Measurements from ENCODE around the gene RABAC1. TPM values are rescaled to one million over a fixed set of nuclear protein-coding genes. Genes with fewer than 3 reads are reported as not detected.

The RABAC1 gene
- total and polyA plus RNA-seq, 2 of the 13 experiments (the other 11 are each of a cell fraction or from before 2014, with no cell fraction given), result 37.4 to 74.0 TPM

- TF ChIP-seq ZNF768 (CRISPR knock-in tag; IDR thresholded peaks at IDR 0.05) (no peak), NCOA1 (CRISPR knock-in tag; IDR thresholded peaks at IDR 0.05) (no peak), GABPA (IDR thresholded peaks at IDR 0.05; ENCODE audit: low read depth, low read length) (peak; percentile 22; the same call in 1 of the 2 replicates), GABPA (CRISPR knock-in tag; IDR thresholded peaks at IDR 0.05; ENCODE audit: low read depth) (peak; percentile 82), RFX1 (IDR thresholded peaks at IDR 0.05) (no peak), ZFY (CRISPR knock-in tag; IDR thresholded peaks at IDR 0.05) (peak; percentile 55), TGIF2 (CRISPR knock-in tag; IDR thresholded peaks at IDR 0.05) (peak; percentile 32; the same call in 1 of the 2 replicates), ZNF414 (CRISPR knock-in tag; IDR thresholded peaks at IDR 0.05) (no peak), IRF9 (CRISPR knock-in tag; IDR thresholded peaks at IDR 0.05; ENCODE audit: borderline replicate concordance) (0 out of 2 replicates have a peak, but pooled peaks have one; percentile 2), ZGPAT (CRISPR knock-in tag; IDR thresholded peaks at IDR 0.05) (peak; percentile 45; the same call in 1 of the 2 replicates), SALL1 (CRISPR knock-in tag; IDR thresholded peaks at IDR 0.05) (0 out of 2 replicates have a peak, but pooled peaks have one; percentile 21), ZNF614 (CRISPR knock-in tag; IDR thresholded peaks at IDR 0.05; ENCODE audit: borderline replicate concordance) (no peak), ZNF7 (CRISPR knock-in tag; IDR thresholded peaks at IDR 0.05) (no peak), MZF1 (CRISPR knock-in tag; IDR thresholded peaks at IDR 0.05; ENCODE audit: borderline replicate concordance) (no peak), HES4 (CRISPR knock-in tag; IDR thresholded peaks at IDR 0.05; ENCODE audit: borderline replicate concordance) (no peak), HINFP (CRISPR knock-in tag; IDR thresholded peaks at IDR 0.05; ENCODE audit: low read depth) (no peak), HHEX (CRISPR knock-in tag; IDR thresholded peaks at IDR 0.05) (no peak), SIX4 (CRISPR knock-in tag; IDR thresholded peaks at IDR 0.05) (no peak), HOXD1 (CRISPR knock-in tag; IDR thresholded peaks at IDR 0.05) (no peak; the same call in 1 of the 2 replicates), ZNF160 (CRISPR knock-in tag; IDR thresholded peaks at IDR 0.05) (no peak), XBP1 (CRISPR knock-in tag; IDR thresholded peaks at IDR 0.05) (0 out of 2 replicates have a peak, but pooled peaks have one; percentile 51), ZMYM4 (CRISPR knock-in tag; IDR thresholded peaks at IDR 0.05) (0 out of 2 replicates have a peak, but pooled peaks have one; percentile 17)
- TF ChIP-seq, protein P1, sequence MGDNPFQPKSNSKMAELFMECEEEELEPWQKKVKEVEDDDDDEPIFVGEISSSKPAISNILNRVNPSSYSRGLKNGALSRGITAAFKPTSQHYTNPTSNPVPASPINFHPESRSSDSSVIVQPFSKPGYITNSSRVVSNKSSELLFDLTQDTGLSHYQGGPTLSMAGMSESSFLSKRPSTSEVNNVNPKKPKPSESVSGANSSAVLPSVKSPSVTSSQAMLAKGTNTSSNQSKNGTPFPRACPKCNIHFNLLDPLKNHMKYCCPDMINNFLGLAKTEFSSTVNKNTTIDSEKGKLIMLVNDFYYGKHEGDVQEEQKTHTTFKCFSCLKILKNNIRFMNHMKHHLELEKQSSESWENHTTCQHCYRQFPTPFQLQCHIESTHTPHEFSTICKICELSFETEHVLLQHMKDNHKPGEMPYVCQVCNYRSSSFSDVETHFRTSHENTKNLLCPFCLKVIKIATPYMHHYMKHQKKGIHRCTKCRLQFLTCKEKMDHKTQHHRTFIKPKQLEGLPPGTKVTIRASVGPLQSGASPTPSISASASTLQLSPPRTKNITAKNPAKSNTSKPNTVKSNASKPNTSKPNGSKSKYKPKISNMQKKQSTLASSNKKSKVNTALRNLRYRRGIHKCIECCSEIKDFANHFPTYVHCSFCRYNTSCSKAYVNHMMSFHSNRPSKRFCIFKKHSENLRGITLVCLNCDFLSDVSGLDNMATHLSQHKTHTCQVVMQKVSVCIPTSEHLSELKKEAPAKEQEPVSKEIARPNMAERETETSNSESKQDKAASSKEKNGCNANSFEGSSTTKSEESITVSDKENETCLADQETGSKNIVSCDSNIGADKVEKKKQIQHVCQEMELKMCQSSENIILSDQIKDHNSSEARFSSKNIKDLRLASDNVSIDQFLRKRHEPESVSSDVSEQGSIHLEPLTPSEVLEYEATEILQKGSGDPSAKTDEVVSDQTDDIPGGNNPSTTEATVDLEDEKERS (CRISPR knock-in tag; IDR thresholded peaks at IDR 0.05), result no peak; the same call in 1 of the 2 replicates
Measured at GRCh38 chr19:41959056-41960053, at the start of gene RABAC1 (continued).

Measured in HepG2 (cell line).